Measurements from ENCODE around the gene MCIDAS. TPM values are rescaled to one million over a fixed set of nuclear protein-coding genes. Genes with fewer than 3 reads are reported as not detected.
A peak's percentile ranks its signal among the peaks of the same experiment; 100 is the strongest.

The MCIDAS gene
- total RNA-seq, 1 experiment from 2014 or later: 0.68 TPM

DNA sequence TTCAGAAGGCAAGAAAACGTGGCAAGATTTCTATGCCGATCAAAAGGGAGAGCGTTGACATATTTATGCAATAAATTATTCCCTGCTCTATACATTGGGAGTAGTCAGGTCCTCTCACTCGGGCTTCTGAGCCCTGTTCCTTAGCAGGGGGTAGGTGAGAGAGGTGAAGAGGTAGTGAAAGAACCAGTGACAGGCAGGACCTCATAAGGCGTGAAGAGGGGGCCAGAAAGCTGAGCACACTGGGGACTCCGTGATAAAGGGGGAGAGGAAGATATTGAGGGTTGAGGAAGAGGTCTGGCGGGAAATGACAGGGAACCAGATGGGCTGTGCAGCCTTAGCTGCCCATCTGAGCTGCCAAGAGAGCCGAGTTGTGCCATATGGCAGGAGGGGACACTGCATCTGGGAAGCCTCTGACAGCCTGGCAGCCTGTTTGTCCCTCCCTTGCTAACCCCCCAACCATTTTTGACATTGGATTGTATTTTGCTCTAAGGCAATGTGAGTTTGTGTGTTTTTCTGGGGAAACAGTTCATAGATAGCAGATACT, 53.4 kb downstream of the MCIDAS start:
- in situ Hi-C loops (cut with HindIII; ENCODE audit: low pct_unique_long_range_greater_than_20kb, low sequenced_read_pairs): loop anchor here (10.0 kb wide), 1 partner anchor 231 kb away; no protein-coding TSS in a partner anchor
- no peak for DNase-seq (ENCODE audit: low read depth)

DNA sequence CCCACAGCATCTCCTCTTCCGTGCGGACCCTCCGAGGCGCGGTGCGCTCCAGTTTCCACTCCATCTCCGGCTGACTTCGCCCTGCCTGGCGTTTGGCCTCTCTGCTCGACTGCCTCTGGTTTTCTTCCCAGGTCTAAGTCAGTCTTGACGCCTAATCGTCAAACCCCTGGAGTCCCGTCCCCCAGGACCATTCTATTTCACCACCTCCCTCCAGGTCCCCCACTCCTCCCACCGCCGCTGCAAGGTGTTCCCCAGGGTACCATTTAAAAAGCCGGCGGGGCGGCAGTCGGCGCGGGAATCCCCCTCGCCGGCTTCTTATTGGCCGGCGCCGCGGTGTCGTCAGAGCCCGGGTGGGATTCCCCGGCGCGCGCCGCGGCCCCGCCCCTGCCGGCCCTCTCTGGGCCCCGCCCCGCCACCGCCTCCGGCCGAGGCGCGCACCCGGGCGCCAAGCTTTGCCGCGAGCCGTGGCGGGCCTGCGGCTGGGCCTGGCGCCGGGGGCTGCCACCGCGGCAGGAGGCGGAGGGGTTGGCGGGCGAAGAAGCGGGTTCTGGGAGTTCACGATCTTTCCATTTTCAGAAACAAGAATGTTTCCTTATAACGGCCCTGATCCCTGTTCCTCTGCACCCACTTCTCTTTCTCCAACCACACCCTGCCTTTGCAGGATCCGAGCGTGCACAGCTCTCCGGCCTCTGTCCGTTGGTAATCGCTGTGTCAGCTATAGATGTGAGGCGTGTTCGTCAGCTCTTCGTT, 54.0 kb downstream of the MCIDAS start, which contains the start of gene CDC20B:
TSS of gene CDC20B (minus strand) at position 241 of the 750 bp plus-strand sequence. CDS start at position 64, 177 bp downstream.
- in situ Hi-C loops (cut with HindIII; ENCODE audit: low pct_unique_long_range_greater_than_20kb, low sequenced_read_pairs): loop anchor here (10.0 kb wide), 1 partner anchor 232 kb away; no protein-coding TSS in a partner anchor
- DNase-seq (ENCODE audit: low read depth): peak; percentile 68

DNA sequence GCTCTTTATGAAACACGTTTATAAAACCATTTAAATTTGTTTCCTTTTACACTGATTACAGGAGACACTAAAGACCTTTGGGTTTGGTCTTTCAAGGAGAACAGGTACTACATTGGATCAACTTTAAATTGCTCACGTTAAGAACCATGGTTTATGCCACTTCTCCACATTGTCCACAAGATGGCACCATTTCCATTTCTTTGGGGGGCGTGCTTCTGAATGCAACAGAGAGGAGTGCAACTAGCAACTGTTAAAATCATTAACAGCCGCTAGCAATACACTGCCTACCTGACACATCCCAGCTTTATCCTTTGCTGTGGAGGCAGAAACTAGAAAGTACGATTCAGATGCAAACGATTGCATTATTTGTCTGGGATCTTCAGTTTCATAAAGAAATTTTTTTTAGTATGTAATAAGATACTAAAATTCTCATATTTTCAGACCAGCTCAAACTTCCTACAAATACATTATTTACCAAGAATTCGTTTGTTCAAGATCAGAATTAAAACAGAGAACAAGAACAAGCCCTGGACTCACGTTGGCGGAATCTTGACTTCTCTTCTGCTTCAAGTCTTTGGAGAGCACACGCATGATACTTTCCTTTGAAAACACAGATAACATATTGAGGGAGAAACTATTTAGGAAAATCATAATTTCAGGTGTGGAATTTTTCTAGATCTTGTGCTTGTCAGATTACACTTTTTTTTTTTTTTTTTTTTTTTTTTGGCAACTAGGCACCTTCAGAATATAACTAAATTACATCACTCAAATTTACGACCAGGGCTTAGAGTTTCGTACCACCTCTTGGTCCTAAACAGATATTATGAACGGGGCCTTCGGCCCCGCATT, 54.8 kb downstream of the MCIDAS start:
- peak; percentile 56 for DNase-seq (ENCODE audit: low read depth)
- in situ Hi-C loops (cut with HindIII; ENCODE audit: low pct_unique_long_range_greater_than_20kb, low sequenced_read_pairs): loop anchor here (10.0 kb wide), 1 partner anchor 233 kb away; no protein-coding TSS in a partner anchor

GRCh38 chr5:55171471-55171870, 55.6 kb downstream of the MCIDAS start:
- no peak for DNase-seq (ENCODE audit: low read depth)
- in situ Hi-C loops (cut with HindIII; ENCODE audit: low pct_unique_long_range_greater_than_20kb, low sequenced_read_pairs): loop anchor here (10.0 kb wide), 1 partner anchor 233 kb away; no protein-coding TSS in a partner anchor

Other genes starting within 250 kb of the MCIDAS start
- not detected in 2 replicates for gene ESM1, start 241.7 kb downstream of the MCIDAS start, total RNA-seq (2014; rRNA removed; shearing (Covaris generic); ENCODE audit: low replicate concordance)
- not detected in 2 replicates for gene GZMK, start 203.1 kb downstream of the MCIDAS start, total RNA-seq (2014; rRNA removed; shearing (Covaris generic); ENCODE audit: low replicate concordance)
- not detected in 2 replicates for gene GZMA, start 124.7 kb downstream of the MCIDAS start, total RNA-seq (2014; rRNA removed; shearing (Covaris generic); ENCODE audit: low replicate concordance)
- gene GPX8, start 67.1 kb downstream of the MCIDAS start, total RNA-seq (2014; rRNA removed; shearing (Covaris generic); ENCODE audit: low replicate concordance): 29.6 and 49.3 TPM in 2 replicates
- not detected in 2 replicates for gene CDC20B, start 54.1 kb downstream of the MCIDAS start, total RNA-seq (2014; rRNA removed; shearing (Covaris generic); ENCODE audit: low replicate concordance)
- gene CCNO, start 6.3 kb upstream of the MCIDAS start, total RNA-seq (2014; rRNA removed; shearing (Covaris generic); ENCODE audit: low replicate concordance): 3.6 and 5.4 TPM in 2 replicates
- gene DHX29, start 80.4 kb upstream of the MCIDAS start, total RNA-seq (2014; rRNA removed; shearing (Covaris generic); ENCODE audit: low replicate concordance): 5.1 and 8.6 TPM in 2 replicates
- gene MTREX, start 80.7 kb upstream of the MCIDAS start, total RNA-seq (2014; rRNA removed; shearing (Covaris generic); ENCODE audit: low replicate concordance): 25.6 and 58.2 TPM in 2 replicates

All from Caki2 (cell line).